HG03565 (cell line): ENCODE measurements around the gene PDCD5.
"Not testable (repeated sequence)": the region's sequence is repeated elsewhere in the genome, so short reads cannot be mapped to it uniquely, and the experiment has no call there.

Source experiments
- ATAC-seq: cut with Tn5 transposase; IDR thresholded peaks from one replicate; pipeline ENCODE4 v1.9.1; 2021; ENCODE audit warnings: mild to moderate bottlenecking, moderate library complexity; ENCODE audit not compliant: unreplicated experiment

Gene PDCD5, protein sequence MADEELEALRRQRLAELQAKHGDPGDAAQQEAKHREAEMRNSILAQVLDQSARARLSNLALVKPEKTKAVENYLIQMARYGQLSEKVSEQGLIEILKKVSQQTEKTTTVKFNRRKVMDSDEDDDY

GRCh38 chr19:32580901-32581704 lies at the start of gene PDCD5:
PDCD5 (plus strand) TSS chr19:32581190; CDS start chr19:32581262, 72 bp downstream.
- peak; percentile 84 for ATAC-seq

DNA sequence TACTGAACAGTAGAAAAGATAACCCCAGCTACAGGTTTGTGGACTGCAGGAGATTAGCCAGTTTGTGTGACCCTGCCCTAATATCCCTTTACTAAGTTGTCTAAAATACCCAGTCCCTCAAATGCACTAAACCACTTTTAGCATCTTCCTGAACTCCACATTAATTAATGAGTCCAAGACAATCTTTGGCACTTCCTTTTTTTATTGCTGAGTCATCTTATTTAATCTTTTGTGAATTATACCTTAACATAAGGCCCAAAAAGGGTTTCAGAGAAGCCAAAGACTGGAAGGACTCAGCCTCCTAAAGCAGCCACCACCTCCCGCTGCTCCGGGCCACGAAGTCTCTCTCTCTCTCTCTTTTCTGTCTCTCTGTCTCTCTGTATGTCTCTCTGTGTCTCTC lies 48.8 kb upstream of the PDCD5 start:
- ATAC-seq = no peak

DNA sequence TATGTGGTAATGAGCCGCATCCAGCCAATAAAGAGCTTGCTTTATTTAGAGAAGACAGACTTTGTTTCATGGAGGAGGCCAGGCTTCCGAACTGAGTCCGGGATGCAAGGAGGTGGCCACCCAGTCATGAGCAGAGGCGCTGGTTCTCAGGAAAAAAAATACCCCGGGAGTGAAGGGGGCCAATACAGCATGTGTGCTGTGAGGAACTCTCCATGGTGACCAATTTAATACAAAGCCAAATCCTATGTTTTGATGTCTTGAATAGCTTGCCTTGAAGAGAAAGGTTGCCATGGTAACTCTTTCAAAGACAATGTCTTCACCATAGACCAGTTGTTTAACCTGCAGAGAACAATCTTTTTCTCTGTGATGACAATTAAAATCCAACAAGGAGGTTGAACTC lies 43.4 kb upstream of the PDCD5 start:
- ATAC-seq = no peak

GRCh38 chr19:32539240-32539916 lies 41.6 kb upstream of the PDCD5 start:
- ATAC-seq = no peak

DNA sequence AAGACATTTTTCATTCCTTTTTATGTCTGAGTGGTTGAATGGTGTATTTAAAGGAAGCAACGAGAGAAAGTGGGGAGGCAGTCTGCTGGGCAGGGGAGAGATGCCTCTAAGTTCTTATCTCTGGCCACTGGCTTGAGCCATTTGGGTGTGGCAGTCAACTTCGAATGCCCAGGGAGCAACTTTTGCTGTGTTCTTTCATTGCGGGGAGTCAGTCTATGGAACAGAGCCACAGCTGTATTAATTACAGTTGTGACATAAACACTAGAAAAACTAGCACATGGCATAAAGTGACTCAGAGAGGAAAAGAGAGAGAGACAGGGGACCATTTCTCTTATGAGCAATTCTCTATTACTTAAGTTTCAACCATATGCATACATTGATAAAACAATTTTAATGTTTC lies 40.4 kb upstream of the PDCD5 start:
- ATAC-seq = no peak

DNA sequence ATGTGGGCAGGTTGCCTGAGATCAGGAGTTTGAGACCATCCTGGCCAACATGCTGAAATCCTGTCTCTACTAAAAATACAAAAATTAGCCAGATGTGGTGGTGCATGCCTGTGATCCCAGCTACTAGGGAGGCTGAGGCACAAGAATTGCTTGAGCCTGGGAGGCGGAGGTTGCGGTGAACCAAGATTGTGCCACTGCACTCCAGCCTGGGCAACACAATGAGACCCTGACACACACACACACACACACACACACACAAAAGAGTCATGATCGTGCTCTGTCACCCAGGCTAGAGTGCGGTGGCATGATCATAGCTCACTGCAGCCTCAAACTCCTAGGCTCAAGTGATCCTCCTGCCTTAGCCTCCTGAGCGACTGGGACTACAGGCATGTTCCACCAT lies 39.6 kb upstream of the PDCD5 start:
- ATAC-seq = not testable (repeated sequence)

- no peak for ATAC-seq
These were observed 38.4 kb upstream of the PDCD5 start for GRCh38 chr19:32542477-32543108.

DNA sequence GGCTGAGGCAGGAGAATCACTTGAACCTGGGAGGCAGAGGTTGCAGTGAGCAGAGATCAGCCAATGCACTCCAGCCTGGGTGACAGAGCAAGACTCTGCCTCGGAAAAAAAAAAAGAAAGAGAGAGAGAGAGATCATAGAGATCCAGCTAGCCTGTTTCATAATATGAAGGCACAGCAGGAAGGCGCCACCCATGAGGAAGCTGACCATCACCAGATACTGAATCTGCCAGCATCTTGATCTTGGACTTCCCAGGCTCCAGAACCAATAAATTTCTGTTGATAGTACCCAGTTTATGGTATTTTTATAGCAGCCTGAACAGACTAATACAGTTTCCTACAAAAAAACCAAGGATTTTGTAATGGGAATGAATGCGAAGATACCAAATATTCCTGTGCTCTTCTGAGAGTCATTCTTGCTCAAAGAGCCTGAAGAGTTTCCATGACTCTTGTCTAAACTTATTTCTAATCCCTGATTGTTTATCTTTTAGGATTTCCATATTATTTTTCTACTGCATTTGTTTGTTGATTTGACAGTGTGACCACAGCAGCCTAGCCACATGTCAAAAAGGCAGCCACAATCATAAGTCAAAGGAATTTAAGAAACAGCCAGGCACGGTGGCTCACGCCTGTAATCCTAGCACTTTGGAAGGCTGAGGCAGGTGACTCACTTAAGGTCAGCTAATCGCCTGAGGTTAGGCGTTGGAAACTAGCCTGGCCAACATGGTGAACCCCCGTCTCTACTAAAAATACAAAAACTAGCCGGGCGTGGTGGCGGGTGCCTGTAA lies 37.7 kb upstream of the PDCD5 start:
- ATAC-seq = no peak

GRCh38 chr19:32544917-32545316 lies 36.1 kb upstream of the PDCD5 start:
- ATAC-seq = no peak

DNA sequence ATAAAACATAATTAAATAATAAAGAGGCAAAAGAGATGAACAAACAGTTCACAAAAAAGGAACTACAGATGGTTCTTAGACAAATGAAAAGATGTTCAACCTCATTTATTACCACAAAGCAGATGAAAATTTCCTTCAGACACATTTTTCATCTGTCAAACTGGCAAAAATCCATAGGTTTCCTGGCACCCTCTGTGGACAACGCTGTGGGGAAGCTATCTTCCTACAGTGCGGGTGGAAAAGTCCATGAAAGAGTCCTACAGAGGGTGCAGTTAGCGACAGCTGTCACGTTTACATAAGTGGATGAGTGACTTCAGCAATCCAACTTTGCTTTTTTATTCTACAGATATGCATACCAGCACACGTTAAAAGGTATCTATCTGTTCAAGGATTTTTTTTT lies 30.3 kb upstream of the PDCD5 start:
- no peak for ATAC-seq

DNA sequence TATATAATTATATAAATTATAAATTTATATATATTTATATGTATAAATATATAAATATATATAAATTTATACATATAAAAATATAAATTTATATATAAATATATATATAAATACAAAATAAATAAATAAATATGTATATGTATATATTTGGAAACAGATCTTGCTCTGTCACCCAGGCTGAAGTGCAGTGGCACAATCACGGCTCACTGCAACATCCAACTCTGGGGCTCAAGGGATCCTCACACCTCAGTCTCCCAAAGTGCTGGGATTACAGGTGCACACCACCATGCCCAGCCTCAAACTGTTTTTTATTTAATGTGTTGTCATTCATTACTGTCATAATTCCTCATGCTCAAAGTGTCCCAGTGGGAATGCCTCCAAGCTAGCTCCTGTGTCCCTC lies 25.2 kb upstream of the PDCD5 start:
- no peak for ATAC-seq

DNA sequence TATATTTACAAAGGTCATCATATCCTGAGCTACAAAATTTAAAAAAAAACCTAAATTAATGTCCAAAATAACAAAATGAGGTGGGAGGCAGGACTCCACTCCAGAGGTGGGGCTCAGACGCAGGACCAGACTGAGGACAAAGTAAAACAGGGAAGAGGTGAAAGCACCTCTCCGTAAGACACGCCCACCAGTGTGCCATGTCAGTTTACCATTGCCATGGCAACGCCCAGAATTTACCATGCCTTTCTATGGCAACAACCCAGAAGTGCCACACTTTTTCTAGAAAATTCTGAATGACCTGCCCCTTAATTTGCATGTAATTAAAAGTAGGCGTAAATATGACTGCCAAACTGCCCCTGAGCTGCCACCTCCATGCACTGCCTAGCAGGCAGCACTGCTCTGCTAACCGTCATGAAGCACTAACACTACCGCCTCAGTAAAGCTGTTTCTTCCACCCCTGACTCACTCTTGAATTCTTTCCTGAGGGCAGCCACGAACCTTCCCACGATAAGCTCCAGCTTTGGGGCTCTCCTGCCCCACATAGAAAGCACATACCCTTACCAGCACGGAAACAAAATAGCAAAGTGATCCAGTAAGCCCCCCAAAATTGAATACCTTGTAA lies 22.3 kb upstream of the PDCD5 start:
- no peak for ATAC-seq

- ATAC-seq = no peak
These were observed 17.2 kb upstream of the PDCD5 start for GRCh38 chr19:32563761-32564160.

GRCh38 chr19:32566246-32566830 lies 14.7 kb upstream of the PDCD5 start:
- no peak for ATAC-seq

- no peak for ATAC-seq
These were observed 13.5 kb upstream of the PDCD5 start for GRCh38 chr19:32567486-32567885.

DNA sequence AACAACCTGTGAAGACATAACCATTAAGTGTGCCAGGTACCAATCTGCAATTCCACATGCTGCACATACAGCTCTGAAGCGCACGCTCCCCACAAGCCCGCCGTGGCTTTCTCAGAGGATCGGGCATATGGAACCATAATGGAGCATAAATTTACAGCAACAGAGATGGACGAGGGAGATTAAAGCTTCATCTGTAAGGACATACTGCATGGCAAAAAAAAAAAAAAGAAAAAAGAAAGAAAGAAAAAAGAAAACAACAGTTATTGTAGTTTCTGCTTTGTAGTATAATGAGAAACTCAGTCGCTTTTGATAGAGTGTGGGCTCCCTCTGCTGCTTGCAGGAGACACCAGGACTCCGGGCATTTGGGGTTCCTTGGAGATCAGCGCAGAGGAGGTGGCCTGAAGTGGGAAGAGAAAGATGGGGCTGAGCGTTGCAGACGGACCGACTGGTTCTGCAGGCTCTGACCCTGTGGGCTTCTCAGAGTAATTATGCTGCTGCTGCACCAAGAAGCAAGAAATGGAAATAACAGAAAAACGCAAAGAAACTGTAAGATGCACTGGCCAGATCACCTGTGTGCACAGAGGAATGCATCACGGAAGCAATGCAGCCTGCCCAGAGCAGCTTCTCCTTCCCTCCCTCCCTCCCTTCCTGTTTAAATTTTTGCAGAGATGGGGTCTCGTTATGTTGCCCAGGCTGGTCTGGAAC lies 10.8 kb upstream of the PDCD5 start:
- ATAC-seq = no peak

- not testable (repeated sequence) for ATAC-seq
These were observed 9.4 kb upstream of the PDCD5 start for GRCh38 chr19:32571471-32572075.

- ATAC-seq = not testable (repeated sequence)
These were observed 8.1 kb upstream of the PDCD5 start for GRCh38 chr19:32572700-32573491.
